Activated naive CD4-positive, alpha-beta T cell treated with Interleukin-2 at 50 U/mL for 16 hours (primary cell): ENCODE results near the gene ZNG1F.
A peak's percentile ranks its signal among the peaks of the same experiment; 100 is the strongest.
"Not testable (repeated sequence)": the region's sequence is repeated elsewhere in the genome, so short reads cannot be mapped to it uniquely, and the experiment has no call there.

Experiments
- DNase-seq: peaks from one replicate; pipeline ENCODE4 v3.0.0-alpha.2; 2020

ZNG1F gene

GRCh38 chr9:41189217-41189616 lies at the start of gene ZNG1F:
Gene ZNG1F (minus strand): TSS chr9:41189317. CDS start chr9:41189258, 59 bp downstream.
- DNase-seq, result not testable (repeated sequence)

- peak; percentile 40 for DNase-seq
Observed at GRCh38 chr9:41237110-41237749, 48.1 kb upstream of the ZNG1F start.

- not testable (repeated sequence) for DNase-seq
Observed at GRCh38 chr9:41236486-41237109, 47.5 kb upstream of the ZNG1F start.

GRCh38 chr9:41234811-41235805 lies 46.0 kb upstream of the ZNG1F start:
- peak; percentile 52 for DNase-seq

- DNase-seq, result not testable (repeated sequence)
Observed at GRCh38 chr9:41234221-41234620, 45.1 kb upstream of the ZNG1F start.

- DNase-seq, result not testable (repeated sequence)
Observed at GRCh38 chr9:41232326-41232725, 43.2 kb upstream of the ZNG1F start.

GRCh38 chr9:41230418-41230817 lies 41.3 kb upstream of the ZNG1F start:
- DNase-seq, result not testable (repeated sequence)

GRCh38 chr9:41229408-41230401 lies 40.6 kb upstream of the ZNG1F start:
- no peak for DNase-seq

GRCh38 chr9:41219831-41220230 lies 30.7 kb upstream of the ZNG1F start:
- DNase-seq, result not testable (repeated sequence)

GRCh38 chr9:41188439-41188838 lies 678 bp downstream of the ZNG1F start:
- not testable (repeated sequence) for DNase-seq

GRCh38 chr9:41174994-41175393 lies 14.1 kb downstream of the ZNG1F start:
- not testable (repeated sequence) for DNase-seq

- not testable (repeated sequence) for DNase-seq
Observed at GRCh38 chr9:41150116-41150515, 39.0 kb downstream of the ZNG1F start.

- DNase-seq, result not testable (repeated sequence)
Observed at GRCh38 chr9:41141878-41142277, 47.2 kb downstream of the ZNG1F start.

GRCh38 chr9:41128581-41128980 lies 60.5 kb downstream of the ZNG1F start, which contains the start of gene FOXD4L6:
Gene FOXD4L6 (minus strand): TSS chr9:41128681. CDS start chr9:41128383, 298 bp downstream.
- not testable (repeated sequence) for DNase-seq

- not testable (repeated sequence) for DNase-seq
Observed at GRCh38 chr9:41126746-41127446, 62.2 kb downstream of the ZNG1F start.

- DNase-seq, result not testable (repeated sequence)
Observed at GRCh38 chr9:41125936-41126335, 63.2 kb downstream of the ZNG1F start.

GRCh38 chr9:41125109-41125658 lies 63.9 kb downstream of the ZNG1F start:
- not testable (repeated sequence) for DNase-seq

GRCh38 chr9:41124250-41125108 lies 64.6 kb downstream of the ZNG1F start:
- not testable (repeated sequence) for DNase-seq

- not testable (repeated sequence) for DNase-seq
Observed at GRCh38 chr9:41123812-41124211, 65.3 kb downstream of the ZNG1F start.

GRCh38 chr9:41123396-41123795 lies 65.7 kb downstream of the ZNG1F start:
- DNase-seq, result not testable (repeated sequence)
